HepG2 (cell line): ENCODE measurements around the gene ADCY7. TPM values are rescaled to one million over a fixed set of nuclear protein-coding genes. Genes with fewer than 3 reads are reported as not detected.
A peak's percentile ranks its signal among the peaks of the same experiment; 100 is the strongest.

Source experiments
- ARID3A ChIP-seq: IDR thresholded peaks from 2 replicates; pipeline ENCODE4 v1.6.1; 2012; ENCODE audit warnings: low read depth, low read length, improper control_type of control experiment
- ARNT2 ChIP-seq: sonication (generic); formaldehyde crosslinking; IDR thresholded peaks from 2 replicates; pipeline ENCODE4 v1.8.0; 2022; ENCODE audit warnings: mild to moderate bottlenecking, low read depth, missing genetic modification reagents, moderate library complexity
- POLR2G ChIP-seq: fragments of 200-400 bp; formaldehyde crosslinking; IDR thresholded peaks from 2 replicates; pipeline ENCODE4 v1.6.1; 2018; ENCODE audit warnings: mild to moderate bottlenecking, low read depth, low read length, moderate library complexity
- RBAK ChIP-seq: sonication (generic); formaldehyde crosslinking; IDR thresholded peaks from 2 replicates; pipeline ENCODE4 v1.5.1; 2020; ENCODE audit warnings: mild to moderate bottlenecking, missing genetic modification reagents
- RBM39 ChIP-seq: fragments of 200-400 bp; formaldehyde crosslinking; IDR thresholded peaks from one replicate; pipeline ENCODE4 v1.6.1; 2018; ENCODE audit warnings: antibody characterized with exemption, mild to moderate bottlenecking, low read depth, low read length; ENCODE audit not compliant: poor library complexity, severe bottlenecking
- SP4 ChIP-seq: sonication (generic); formaldehyde crosslinking; IDR thresholded peaks from 2 replicates; pipeline ENCODE4 v1.8.1; 2023; ENCODE audit warnings: mild to moderate bottlenecking, missing genetic modification reagents
- U2AF2 ChIP-seq: fragments of 200-400 bp; formaldehyde crosslinking; IDR thresholded peaks from 2 replicates; pipeline ENCODE4 v1.6.1; 2017; ENCODE audit warnings: low read depth, mild to moderate bottlenecking, low read length
- ZBTB33 ChIP-seq: sonication (generic); formaldehyde crosslinking; IDR thresholded peaks from 2 replicates; pipeline ENCODE4 v1.4.0; 2020; ENCODE audit warnings: missing genetic modification reagents
- ZBTB40 ChIP-seq, 2 experiments: fragments of 450-650 bp in 1 of 2; sonication (generic) in 1 of 2; formaldehyde crosslinking in 1 of 2; IDR thresholded peaks; 2 replicates each; pipeline versions ENCODE4 v1.6.1 to v1.8.0; 2016 to 2022; ENCODE audit warnings: antibody characterized with exemption in 1 of 2, mild to moderate bottlenecking in 1 of 2, missing genetic modification reagents in 1 of 2
- ZNF44 ChIP-seq: sonication (generic); formaldehyde crosslinking; IDR thresholded peaks from 2 replicates; pipeline ENCODE4 v1.5.1; 2020; ENCODE audit warnings: mild to moderate bottlenecking, missing genetic modification reagents
- ZNF850 ChIP-seq: sonication (generic); formaldehyde crosslinking; conservative IDR thresholded peaks from 2 replicates; pipeline ENCODE4 v1.9.0; 2021; ENCODE audit warnings: mild to moderate bottlenecking, missing genetic modification reagents
- polyA plus RNA-seq, 8 experiments: library from polyadenylated mRNA; depleted of rRNA in 3 of 8; stranded (reverse) in 7 of 8; unstranded in 1 of 8; fragments of >200 nt; fragmentation: Illumina TruSeq in 4 of 8; extraction: Trizol in 4 of 8; gene quantifications; 2 replicates each; pipeline versions ENCODE4 v1.2.1 to v1.2.3, GENCODE V29; 2011 to 2016; ENCODE audit warnings: low read depth in 4 of 8, missing spikeins in 1 of 8, mixed read lengths in 1 of 8; ENCODE audit not compliant: insufficient read depth in 1 of 8
- total RNA-seq, 5 experiments: library from RNA; depleted of rRNA; stranded (reverse); fragments of >200 nt; fragmentation: Illumina TruSeq; extraction: Trizol; gene quantifications; 2 replicates each; pipeline ENCODE4 v1.2.3, GENCODE V29; 2016; ENCODE audit warnings: low read depth in 1 of 5
- TF ChIP-seq, protein P1 (sequence below): sonication (generic); formaldehyde crosslinking; IDR thresholded peaks from 2 replicates; pipeline ENCODE4 v1.4.0; 2020; ENCODE audit warnings: mild to moderate bottlenecking, low read depth, missing genetic modification reagents

ADCY7 gene
- total and polyA plus RNA-seq, 2 of the 13 experiments (the other 11 are each of a cell fraction or from before 2014, with no cell fraction given) = 2.2 to 4.3 TPM

DNA sequence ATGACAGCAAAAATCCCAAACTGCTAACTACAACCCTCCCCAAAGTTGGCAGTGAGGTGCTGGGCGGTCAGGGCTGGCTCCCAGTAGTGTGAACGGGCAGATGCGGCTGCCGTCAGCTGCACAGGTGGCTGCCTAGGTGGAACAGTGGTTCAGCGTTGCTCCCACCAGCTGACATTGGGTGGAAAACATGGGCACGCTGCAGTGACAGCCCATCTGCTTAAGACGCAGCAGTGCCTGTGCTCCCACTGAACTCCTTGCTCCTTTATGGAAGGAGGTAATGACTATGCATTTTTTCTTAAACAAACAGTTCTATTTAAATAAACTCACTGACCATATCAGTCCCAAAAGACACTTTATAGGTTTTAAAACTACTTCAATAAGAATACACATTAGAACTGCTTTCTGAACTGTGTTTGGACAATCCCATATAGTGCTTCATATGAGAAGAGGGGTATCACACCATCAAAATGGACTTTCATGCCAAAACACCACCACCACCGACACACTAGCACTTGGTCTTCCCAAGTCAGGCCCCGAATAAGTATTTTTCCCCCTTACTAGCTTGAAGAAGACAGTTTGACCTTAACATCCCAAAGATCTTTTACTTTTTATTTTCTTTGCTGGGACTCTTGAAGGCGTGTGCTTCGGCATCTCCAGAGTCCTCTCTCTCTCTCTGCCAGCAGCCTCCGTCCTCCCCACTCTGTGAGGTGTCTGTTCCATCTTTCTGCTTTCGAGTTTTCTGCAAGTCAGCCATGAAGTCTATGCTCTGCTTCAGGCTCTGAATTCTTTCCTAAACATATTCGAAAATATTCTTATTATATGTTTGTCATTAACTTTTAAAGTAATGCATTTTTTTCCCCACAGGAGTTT lies 68.0 kb downstream of the ADCY7 start (continued):
- TF ChIP-seq ZBTB33 (CRISPR knock-in tag) = 0 out of 2 replicates have a peak, but pooled peaks have one; percentile 10
- TF ChIP-seq RBAK (CRISPR knock-in tag) = no peak
- no peak for TF ChIP-seq U2AF2
- TF ChIP-seq, protein P1, sequence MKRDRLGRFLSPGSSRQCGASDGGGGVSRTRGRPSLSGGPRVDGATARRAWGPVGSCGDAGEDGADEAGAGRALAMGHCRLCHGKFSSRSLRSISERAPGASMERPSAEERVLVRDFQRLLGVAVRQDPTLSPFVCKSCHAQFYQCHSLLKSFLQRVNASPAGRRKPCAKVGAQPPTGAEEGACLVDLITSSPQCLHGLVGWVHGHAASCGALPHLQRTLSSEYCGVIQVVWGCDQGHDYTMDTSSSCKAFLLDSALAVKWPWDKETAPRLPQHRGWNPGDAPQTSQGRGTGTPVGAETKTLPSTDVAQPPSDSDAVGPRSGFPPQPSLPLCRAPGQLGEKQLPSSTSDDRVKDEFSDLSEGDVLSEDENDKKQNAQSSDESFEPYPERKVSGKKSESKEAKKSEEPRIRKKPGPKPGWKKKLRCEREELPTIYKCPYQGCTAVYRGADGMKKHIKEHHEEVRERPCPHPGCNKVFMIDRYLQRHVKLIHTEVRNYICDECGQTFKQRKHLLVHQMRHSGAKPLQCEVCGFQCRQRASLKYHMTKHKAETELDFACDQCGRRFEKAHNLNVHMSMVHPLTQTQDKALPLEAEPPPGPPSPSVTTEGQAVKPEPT (CRISPR knock-in tag) = no peak
- no peak for TF ChIP-seq ZNF850 (CRISPR knock-in tag)
- TF ChIP-seq ZBTB40 (IDR thresholded peaks at IDR 0.05) = no peak
- no peak for TF ChIP-seq ZBTB40 (CRISPR knock-in tag; IDR thresholded peaks at IDR 0.05)
- TF ChIP-seq SP4 (CRISPR knock-in tag) = no peak
- TF ChIP-seq ARNT2 (CRISPR knock-in tag) = no peak
- TF ChIP-seq RBM39 = no peak
- no peak for TF ChIP-seq ZNF44 (CRISPR knock-in tag)
- no peak for TF ChIP-seq POLR2G
- no peak for TF ChIP-seq ARID3A
